ENCODE results near the gene NOL4L.

The NOL4L gene

GRCh38 chr20:32576560-32576959 lies 8.6 kb downstream of the NOL4L start:
- DNase-seq = no peak

- no peak for DNase-seq
Observed at GRCh38 chr20:32575805-32576204, 9.3 kb downstream of the NOL4L start.

- no peak for DNase-seq
Observed at GRCh38 chr20:32575227-32575581, 9.9 kb downstream of the NOL4L start.

GRCh38 chr20:32574296-32575226 lies 10.6 kb downstream of the NOL4L start:
- DNase-seq = peak in 15 of 51 donors; percentile 14 to 66 (median 32)

GRCh38 chr20:32573167-32573851 lies 11.8 kb downstream of the NOL4L start:
- DNase-seq = no peak

- DNase-seq = no peak
Observed at GRCh38 chr20:32572271-32572968, 12.7 kb downstream of the NOL4L start.

GRCh38 chr20:32571566-32571965 lies 13.6 kb downstream of the NOL4L start:
- no peak for DNase-seq

GRCh38 chr20:32570401-32571190 lies 14.5 kb downstream of the NOL4L start:
- peak in 5 of 51 donors; percentile 16 to 29 (median 25) for DNase-seq

GRCh38 chr20:32569380-32570305 lies 15.5 kb downstream of the NOL4L start:
- DNase-seq = no peak

GRCh38 chr20:32569018-32569379 lies 16.1 kb downstream of the NOL4L start:
- DNase-seq = no peak

GRCh38 chr20:32567384-32568178 lies 17.6 kb downstream of the NOL4L start:
- DNase-seq = no peak

- no peak for DNase-seq
Observed at GRCh38 chr20:32566379-32567374, 18.5 kb downstream of the NOL4L start.

- no peak for DNase-seq
Observed at GRCh38 chr20:32565735-32566032, 19.4 kb downstream of the NOL4L start.

- DNase-seq = peak in 28 of 51 donors; percentile 11 to 62 (median 44)
Observed at GRCh38 chr20:32564921-32565734, 20.0 kb downstream of the NOL4L start.

- no peak for DNase-seq
Observed at GRCh38 chr20:32564440-32564839, 20.7 kb downstream of the NOL4L start.

- DNase-seq = no peak
Observed at GRCh38 chr20:32563311-32564272, 21.5 kb downstream of the NOL4L start.

Data from hypothalamus (tissue), 51 donors.